Progenitor cell of endocrine pancreas (in vitro differentiated cells): ENCODE measurements around the gene NCR1. TPM values are rescaled to one million over a fixed set of nuclear protein-coding genes. Genes with fewer than 3 reads are reported as not detected.
"Not testable (repeated sequence)": the region's sequence is repeated elsewhere in the genome, so short reads cannot be mapped to it uniquely, and the experiment has no call there.

Source experiments
- DNase-seq: peaks from one replicate; pipeline ENCODE4 v3.0.0; 2021; ENCODE audit warnings: low spot score; ENCODE audit not compliant: unreplicated experiment
- H3K27ac Mint-ChIP-seq: 2 replicates; pipeline ENCODE4 v1.8.0; 2021; ENCODE audit warnings: mild to moderate bottlenecking, moderate library complexity, mixed read lengths
- H3K27me3 Mint-ChIP-seq: 2 replicates; pipeline ENCODE4 v1.8.0; 2021; ENCODE audit warnings: mixed read lengths
- H3K36me3 Mint-ChIP-seq: 2 replicates; pipeline ENCODE4 v1.8.0; 2022; ENCODE audit warnings: mixed read lengths; ENCODE audit not compliant: insufficient read depth
- H3K4me1 Mint-ChIP-seq: 2 replicates; pipeline ENCODE4 v1.8.0; 2021; ENCODE audit warnings: low read depth, mixed read lengths
- H3K4me3 Mint-ChIP-seq: 2 replicates; pipeline ENCODE4 v1.8.0; 2021; ENCODE audit warnings: low read depth, mild to moderate bottlenecking, moderate library complexity, mixed read lengths
- H3K9me3 Mint-ChIP-seq: 2 replicates; pipeline ENCODE4 v1.8.0; 2021; ENCODE audit warnings: low read depth, mixed read lengths
- CTCF ChIP-seq: fragments of 200-600 bp; sonication (generic); IDR thresholded peaks from one replicate; pipeline ENCODE4 v1.5.0; 2021; ENCODE audit warnings: antibody characterized with exemption, mild to moderate bottlenecking; ENCODE audit not compliant: unreplicated experiment
- total RNA-seq: library from RNA; stranded (reverse); gene quantifications from 2 replicates; pipeline ENCODE4 v1.2.1, GENCODE V29; 2021

The NCR1 gene
- total RNA-seq, 1 donor from 2014 or later, result not detected

GRCh38 chr19:54937926-54938325 is 32.0 kb downstream of the NCR1 start:
- no peak overlapping the region for H3K4me3 Mint-ChIP-seq
- H3K27ac Mint-ChIP-seq, result no peak overlapping the region
- H3K36me3 Mint-ChIP-seq, result no peaks in the 10 kb centered on the region
- TF ChIP-seq CTCF, result no peak
- no peak for DNase-seq
- H3K27me3 Mint-ChIP-seq, result no peaks in the 10 kb centered on the region
- no peaks in the 10 kb centered on the region for H3K4me1 Mint-ChIP-seq
- no peaks in the 10 kb centered on the region for H3K9me3 Mint-ChIP-seq

- H3K36me3 Mint-ChIP-seq, result no peaks in the 10 kb centered on the region
- DNase-seq, result no peak
- H3K9me3 Mint-ChIP-seq, result no peaks in the 10 kb centered on the region
Measured at GRCh38 chr19:54938906-54939305, 33.0 kb downstream of the NCR1 start.

GRCh38 chr19:54939538-54939937 is 33.6 kb downstream of the NCR1 start:
- not testable (repeated sequence) for H3K36me3 Mint-ChIP-seq, DNase-seq, H3K27ac Mint-ChIP-seq, H3K27me3 Mint-ChIP-seq, H3K4me3 Mint-ChIP-seq, H3K9me3 Mint-ChIP-seq, H3K4me1 Mint-ChIP-seq

More at GRCh38 chr19:54938906-54939305, 33.0 kb downstream of the NCR1 start:
- no peak overlapping the region for H3K27ac Mint-ChIP-seq
- no peaks in the 10 kb centered on the region for H3K4me1 Mint-ChIP-seq
- H3K4me3 Mint-ChIP-seq, result no peak overlapping the region
- TF ChIP-seq CTCF, result no peak
- H3K27me3 Mint-ChIP-seq, result peaks cover 2% of the 10 kb centered on the region

- H3K4me1 Mint-ChIP-seq, H3K4me3 Mint-ChIP-seq, H3K36me3 Mint-ChIP-seq, H3K27me3 Mint-ChIP-seq, DNase-seq, H3K9me3 Mint-ChIP-seq: not testable (repeated sequence)
- peak overlapping the region; percentile 41 for H3K27ac Mint-ChIP-seq
Measured at GRCh38 chr19:54943772-54944361, 37.9 kb downstream of the NCR1 start.

GRCh38 chr19:54947381-54947780 is 41.4 kb downstream of the NCR1 start, which contains the start of gene NLRP7:
TSS of gene NLRP7 (minus strand) at chr19:54947530.
- no peaks in the 10 kb centered on the region for H3K4me1 Mint-ChIP-seq
- no peaks in the 10 kb centered on the region for H3K36me3 Mint-ChIP-seq
- TF ChIP-seq CTCF, result no peak
- no peak for DNase-seq
- H3K27me3 Mint-ChIP-seq, result peaks cover 8% of the 10 kb centered on the region
- no peaks in the 10 kb centered on the region for H3K9me3 Mint-ChIP-seq
- H3K4me3 Mint-ChIP-seq, result no peak within 1 kb of the TSS
- no peak within 1 kb of the TSS for H3K27ac Mint-ChIP-seq

- Mint-ChIP-seq H3K27ac (no peak overlapping the region), H3K36me3 (no peaks in the 10 kb centered on the region)
Measured at GRCh38 chr19:54949412-54949811, 43.5 kb downstream of the NCR1 start.

GRCh38 chr19:54950580-54950979 is 44.6 kb downstream of the NCR1 start:
- H3K4me3 Mint-ChIP-seq, H3K4me1 Mint-ChIP-seq, DNase-seq, H3K9me3 Mint-ChIP-seq, H3K27ac Mint-ChIP-seq, H3K27me3 Mint-ChIP-seq, H3K36me3 Mint-ChIP-seq: not testable (repeated sequence)

More at GRCh38 chr19:54949412-54949811, 43.5 kb downstream of the NCR1 start:
- Mint-ChIP-seq H3K4me1 (no peaks in the 10 kb centered on the region), H3K27me3 (peaks cover 1% of the 10 kb centered on the region), H3K9me3 (no peaks in the 10 kb centered on the region), H3K4me3 (no peak overlapping the region)
- no peak for DNase-seq
- no peak for TF ChIP-seq CTCF
